Liver (tissue), 9 donors: ENCODE measurements around the gene KCNA5. TPM values are rescaled to one million over a fixed set of nuclear protein-coding genes. Genes with fewer than 3 reads are reported as not detected.

Experiments
- DNase-seq: peaks from one replicate; pipeline ENCODE4 v3.0.0-alpha.2; 2017; ENCODE audit warnings: low spot score
- H3K27ac ChIP-seq, 2 donors: one replicate each; pipeline ENCODE4 v1.7.0; 2013; ENCODE audit warnings: inconsistent platforms in 2 of 2, low read length in 2 of 2, control low read depth in 1 of 2, low read depth in 1 of 2, mild to moderate bottlenecking in 1 of 2
- H3K27me3 ChIP-seq, 4 donors: one replicate each; pipeline versions ENCODE4 v1.6.1 to v1.7.0; 2013; ENCODE audit warnings: low read length in 3 of 4, inconsistent platforms in 1 of 4, mild to moderate bottlenecking in 1 of 4, moderate library complexity in 1 of 4; ENCODE audit not compliant: control insufficient read depth in 4 of 4, insufficient read depth in 4 of 4
- H3K36me3 ChIP-seq, 4 donors: one replicate each; pipeline versions ENCODE4 v1.6.1 to v1.7.0; 2013; ENCODE audit warnings: low read length in 3 of 4, mild to moderate bottlenecking in 3 of 4, low read depth in 1 of 4, moderate library complexity in 1 of 4; ENCODE audit not compliant: control insufficient read depth in 4 of 4, insufficient read depth in 3 of 4
- H3K4me1 ChIP-seq, 4 donors: one replicate each; pipeline versions ENCODE4 v1.6.1 to v1.7.0; 2013; ENCODE audit warnings: low read length in 3 of 4, mild to moderate bottlenecking in 3 of 4, moderate library complexity in 1 of 4; ENCODE audit not compliant: control insufficient read depth in 4 of 4, insufficient read depth in 4 of 4
- H3K4me3 ChIP-seq, 3 donors: one replicate each; pipeline versions ENCODE4 v1.6.1 to v1.7.0; 2013; ENCODE audit warnings: low read length in 3 of 3, control low read depth in 1 of 3, low read depth in 1 of 3, mild to moderate bottlenecking in 1 of 3
- H3K9ac ChIP-seq, 2 donors: one replicate each; pipeline ENCODE4 v1.7.0; 2013; ENCODE audit warnings: low read length in 2 of 2, mild to moderate bottlenecking in 2 of 2, moderate library complexity in 2 of 2, control low read depth in 1 of 2, low read depth in 1 of 2
- H3K9me3 ChIP-seq, 4 donors: one replicate each; pipeline versions ENCODE4 v1.6.1 to v1.7.0; 2013; ENCODE audit warnings: low read length in 3 of 4; ENCODE audit not compliant: control insufficient read depth in 4 of 4
- ATF3 ChIP-seq: IDR thresholded peaks from 2 replicates; pipeline ENCODE4 v1.6.1; 2016; ENCODE audit warnings: antibody characterized with exemption
- CTCF ChIP-seq: fragments of 150-350 bp; IDR thresholded peaks from 2 replicates; pipeline ENCODE4 v1.5.1; 2017; ENCODE audit warnings: improper control_type of control experiment, low read depth, low read length; ENCODE audit not compliant: missing input control
- EGR1 ChIP-seq, 2 donors: IDR thresholded peaks; 2 replicates each; pipeline ENCODE4 v1.6.1; 2016 to 2018; ENCODE audit warnings: antibody characterized with exemption in 2 of 2, low read depth in 2 of 2
- FOXA1 ChIP-seq: IDR thresholded peaks from 2 replicates; pipeline ENCODE4 v1.6.1; 2016; ENCODE audit warnings: antibody characterized with exemption
- FOXA2 ChIP-seq: IDR thresholded peaks from 2 replicates; pipeline ENCODE4 v1.6.1; 2016; ENCODE audit warnings: antibody characterized with exemption
- GABPA ChIP-seq, 2 donors: IDR thresholded peaks in 1 of 2; conservative IDR thresholded peaks in 1 of 2; 2 replicates each; pipeline ENCODE4 v1.6.1; 2016; ENCODE audit warnings: antibody characterized with exemption in 2 of 2, mild to moderate bottlenecking in 1 of 2, moderate library complexity in 1 of 2
- HNF4A ChIP-seq, 2 donors: conservative IDR thresholded peaks; 2 replicates each; pipeline ENCODE4 v1.6.1; 2016; ENCODE audit warnings: antibody characterized with exemption in 2 of 2, mild to moderate bottlenecking in 2 of 2
- HNF4G ChIP-seq: IDR thresholded peaks from 2 replicates; pipeline ENCODE4 v1.6.1; 2016; ENCODE audit warnings: antibody characterized with exemption
- JUND ChIP-seq, 2 donors: IDR thresholded peaks; 2 replicates each; pipeline ENCODE4 v1.6.1; 2016; ENCODE audit warnings: antibody characterized with exemption in 2 of 2
- MAX ChIP-seq: IDR thresholded peaks from 2 replicates; pipeline ENCODE4 v1.6.1; 2016; ENCODE audit warnings: antibody characterized with exemption
- NR2F2 ChIP-seq: IDR thresholded peaks from 2 replicates; pipeline ENCODE4 v1.6.1; 2016; ENCODE audit warnings: antibody characterized with exemption
- RAD21 ChIP-seq, 2 donors: IDR thresholded peaks; 2 replicates each; pipeline ENCODE4 v1.6.1; 2016; ENCODE audit warnings: antibody characterized with exemption in 2 of 2, mild to moderate bottlenecking in 2 of 2
- REST ChIP-seq: IDR thresholded peaks from 2 replicates; pipeline ENCODE4 v1.6.1; 2016; ENCODE audit warnings: antibody characterized with exemption, mild to moderate bottlenecking
- RXRA ChIP-seq, 2 donors: IDR thresholded peaks; 2 replicates each; pipeline ENCODE4 v1.6.1; 2017 to 2018; ENCODE audit warnings: antibody characterized with exemption in 2 of 2, mild to moderate bottlenecking in 1 of 2
- SP1 ChIP-seq: IDR thresholded peaks from 2 replicates; pipeline ENCODE4 v1.6.1; 2018; ENCODE audit warnings: antibody characterized with exemption, mild to moderate bottlenecking
- TAF1 ChIP-seq: conservative IDR thresholded peaks from 2 replicates; pipeline ENCODE4 v1.6.1; 2016; ENCODE audit warnings: antibody characterized with exemption, mild to moderate bottlenecking
- YY1 ChIP-seq: IDR thresholded peaks from 2 replicates; pipeline ENCODE4 v1.6.1; 2016; ENCODE audit warnings: antibody characterized with exemption, mild to moderate bottlenecking
- ZBTB33 ChIP-seq: IDR thresholded peaks from 2 replicates; pipeline ENCODE4 v1.6.1; 2016; ENCODE audit warnings: antibody characterized with exemption
- WGBS: extraction: QIAGEN DNeasy Blood & Tissue Kit; methylation state at CpG from one replicate; pipeline ENCODE4 v1.1.7; 2013; 5-methylcytosine and 5-hydroxymethylcytosine counted together
- polyA plus RNA-seq, 2 donors: library from polyadenylated mRNA; stranded (reverse) in 1 of 2; unstranded in 1 of 2; fragments of 200-250 nt in 1 of 2; fragments of >200 nt in 1 of 2; fragmentation: Nextera tagmentation in 1 of 2; extraction: Ambion mirVana in 1 of 2; gene quantifications; one replicate each; pipeline versions ENCODE4 v1.2.1 to v1.2.3, GENCODE V29; 2013 to 2015
- total RNA-seq, 2 donors: library from RNA; depleted of rRNA; stranded (reverse); fragments of >200 nt; gene quantifications; one replicate each; pipeline ENCODE4 v1.2.3, GENCODE V29; 2014
- donor health status: healthy.
- donor health status: healthy.
- donor health status: healthy.
- donor health status: healthy.
- donor health status: healthy.

KCNA5 gene
- total and polyA plus RNA-seq, 4 donors = 0.09 to 0.42 (median 0.12) TPM; not detected in 1

- WGBS = 66% methylated on average over 4 of the region's 4 CpGs
- Histone ChIP-seq H3K36me3 (no peaks in the 10 kb centered on the region), H3K4me1 (no peaks in the 10 kb centered on the region), H3K9me3 (no peaks in the 10 kb centered on the region), H3K27ac (no peak overlapping the region), H3K27me3 (peaks cover 0 to 11% (median under 1%) of the 10 kb centered on the region in 4 donors), H3K4me3 (no peak overlapping the region), H3K9ac (no peak overlapping the region)
- TF ChIP-seq HNF4A (conservative IDR thresholded peaks at IDR 0.05) = no peak
- no peak for TF ChIP-seq ATF3
- no peak for TF ChIP-seq FOXA2
- no peak for TF ChIP-seq EGR1 (IDR thresholded peaks at IDR 0.05; ENCODE audit: low read depth in 2 of 2)
- no peak for TF ChIP-seq YY1
- no peak for TF ChIP-seq FOXA1
- TF ChIP-seq NR2F2 = no peak
- TF ChIP-seq GABPA (IDR thresholded peaks at IDR 0.05 in 1 of 2, conservative IDR thresholded peaks at IDR 0.05 in 1 of 2) = no peak
- no peak for TF ChIP-seq MAX
- no peak for TF ChIP-seq RAD21 (IDR thresholded peaks at IDR 0.05)
- TF ChIP-seq HNF4G = no peak
- no peak for TF ChIP-seq RXRA (IDR thresholded peaks at IDR 0.05)
- no peak for TF ChIP-seq TAF1
- no peak for TF ChIP-seq SP1
- no peak for TF ChIP-seq CTCF
- TF ChIP-seq ZBTB33 = no peak
- TF ChIP-seq JUND (IDR thresholded peaks at IDR 0.05) = no peak
- DNase-seq = no peak
These were observed 27.8 kb downstream of the KCNA5 start for GRCh38 chr12:5071496-5071895.

GRCh38 chr12:5072311-5072710 lies 28.6 kb downstream of the KCNA5 start:
- no peak for DNase-seq
- H3K9ac ChIP-seq = no peak overlapping the region
- TF ChIP-seq RAD21 (IDR thresholded peaks at IDR 0.05) (no peak), ZBTB33 (no peak), GABPA (IDR thresholded peaks at IDR 0.05 in 1 of 2, conservative IDR thresholded peaks at IDR 0.05 in 1 of 2) (no peak), HNF4A (conservative IDR thresholded peaks at IDR 0.05) (no peak), YY1 (no peak), CTCF (no peak), REST (no peak), HNF4G (no peak), FOXA2 (no peak), JUND (IDR thresholded peaks at IDR 0.05) (no peak), EGR1 (IDR thresholded peaks at IDR 0.05; ENCODE audit: low read depth in 2 of 2) (no peak), MAX (no peak), TAF1 (no peak)
- no peaks in the 10 kb centered on the region for H3K9me3 ChIP-seq
- no peak overlapping the region for H3K4me3 ChIP-seq
- no peaks in the 10 kb centered on the region for H3K4me1 ChIP-seq
- H3K27ac ChIP-seq = no peak overlapping the region
- H3K36me3 ChIP-seq = no peaks in the 10 kb centered on the region
- WGBS = 79% methylated on average over 5 of the region's 5 CpGs
- peaks cover 0 to 11% (median under 1%) of the 10 kb centered on the region in 4 donors for H3K27me3 ChIP-seq
